ENCODE data around the gene FHIT. TPM values are rescaled to one million over a fixed set of nuclear protein-coding genes. Genes with fewer than 3 reads are reported as not detected.

The FHIT gene
- total RNA-seq, 1 donor from 2014 or later: 5.7 TPM

DNA sequence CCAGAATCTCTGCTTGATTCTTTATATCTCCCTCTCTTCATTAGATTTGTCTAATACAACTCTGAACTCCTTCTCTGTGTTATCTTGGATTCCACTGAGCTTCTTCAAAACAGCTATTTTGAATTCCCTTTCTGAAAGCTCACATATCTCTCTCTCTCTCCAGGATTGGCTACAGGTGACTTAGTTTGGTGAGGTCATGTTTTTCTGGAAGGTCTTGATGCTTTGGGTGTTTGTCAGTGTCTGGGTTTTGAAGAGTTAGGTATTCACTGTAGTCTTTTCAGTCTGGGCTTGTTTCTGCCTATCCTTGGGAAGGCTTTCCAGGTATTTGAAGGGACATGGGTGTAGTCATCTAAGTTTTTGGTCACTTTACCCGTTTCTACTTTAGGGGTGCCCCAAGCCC lies 781.8 kb downstream of the FHIT start:
- no peak overlapping the region for H2AFZ ChIP-seq (replicated peaks)
- H3K79me2 ChIP-seq (ENCODE audit: low read depth): no peaks in the 10 kb centered on the region
- H3K36me3 Mint-ChIP-seq: no peaks in the 10 kb centered on the region
- H3K4me1 Mint-ChIP-seq: no peaks in the 10 kb centered on the region
- H3K36me3 ChIP-seq: no peaks in the 10 kb centered on the region
- no peak overlapping the region for H3K27ac ChIP-seq
- no peak overlapping the region for H3K4me3 Mint-ChIP-seq
- DNase-seq (ENCODE audit: low spot score): no peak
- no peaks in the 10 kb centered on the region for H3F3A ChIP-seq (ENCODE audit: low read depth)
- no peaks in the 10 kb centered on the region for H4K20me1 ChIP-seq (ENCODE audit: low read depth)
- TF ChIP-seq CTCF (IDR thresholded peaks at IDR 0.05) (no peak), EZH2phosphoT487 (IDR thresholded peaks at IDR 0.05) (no peak), EZH2 (IDR thresholded peaks at IDR 0.05) (no peak)
- H3K4me3 ChIP-seq: no peak overlapping the region
- no peaks in the 10 kb centered on the region for H3K9me3 ChIP-seq (ENCODE audit: low read depth)
- peaks cover 18% of the 10 kb centered on the region for H3K9me3 Mint-ChIP-seq
- H3K9ac ChIP-seq: no peak overlapping the region
- H3K27me3 ChIP-seq: no peaks in the 10 kb centered on the region
- no peak overlapping the region for H3K27ac Mint-ChIP-seq
- no peaks in the 10 kb centered on the region for H3K4me1 ChIP-seq
- H3K27me3 Mint-ChIP-seq (ENCODE audit: insufficient read depth, low read depth): no peaks in the 10 kb centered on the region
- H3K4me2 ChIP-seq: no peak overlapping the region

GRCh38 chr3:60463685-60464084 lies 787.6 kb downstream of the FHIT start:
- Histone ChIP-seq H3K4me1 (no peaks in the 10 kb centered on the region), H3K9ac (no peak overlapping the region), H3K27ac (no peak overlapping the region), H4K20me1 (ENCODE audit: low read depth) (no peaks in the 10 kb centered on the region), H3K36me3 (no peaks in the 10 kb centered on the region), H3K9me3 (ENCODE audit: low read depth) (no peaks in the 10 kb centered on the region), H3K27me3 (no peaks in the 10 kb centered on the region), H3K79me2 (ENCODE audit: low read depth) (no peaks in the 10 kb centered on the region), H2AFZ (replicated peaks) (no peak overlapping the region), H3K4me3 (no peak overlapping the region), H3F3A (ENCODE audit: low read depth) (no peaks in the 10 kb centered on the region), H3K4me2 (no peak overlapping the region)
- Mint-ChIP-seq H3K4me3 (no peak overlapping the region), H3K4me1 (no peaks in the 10 kb centered on the region), H3K27ac (no peak overlapping the region), H3K27me3 (ENCODE audit: insufficient read depth, low read depth) (peaks cover under 1% of the 10 kb centered on the region), H3K9me3 (peaks cover 13% of the 10 kb centered on the region), H3K36me3 (no peaks in the 10 kb centered on the region)
- TF ChIP-seq EZH2phosphoT487 (IDR thresholded peaks at IDR 0.05): no peak
- no peak for TF ChIP-seq EZH2 (IDR thresholded peaks at IDR 0.05)
- TF ChIP-seq CTCF (IDR thresholded peaks at IDR 0.05): no peak
- no peak for DNase-seq (ENCODE audit: low spot score)

DNA sequence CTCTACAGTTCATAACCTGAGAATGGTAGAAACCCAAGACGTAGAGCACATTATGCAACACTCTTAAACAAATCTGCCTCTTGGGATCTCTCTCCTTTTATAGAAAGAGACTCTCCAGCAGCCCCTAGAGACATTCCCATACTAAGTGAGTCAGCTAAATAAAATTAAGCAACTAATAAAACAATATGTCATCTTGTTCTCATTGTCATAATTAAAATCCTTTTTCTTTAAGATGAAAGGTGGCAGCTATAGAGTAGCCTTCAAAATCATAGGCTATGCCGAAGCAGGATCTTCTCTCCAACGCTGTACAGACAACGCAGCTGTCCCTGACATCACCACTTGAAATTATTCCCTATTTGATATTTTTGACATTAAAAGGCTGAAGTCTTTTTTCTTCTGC lies 790.0 kb downstream of the FHIT start:
- no peak overlapping the region for H3K27ac ChIP-seq
- no peak for DNase-seq (ENCODE audit: low spot score)
- H3K79me2 ChIP-seq (ENCODE audit: low read depth): no peaks in the 10 kb centered on the region
- H2AFZ ChIP-seq (replicated peaks): no peak overlapping the region
- no peak overlapping the region for H3K4me2 ChIP-seq
- H3K27ac Mint-ChIP-seq: no peak overlapping the region
- no peaks in the 10 kb centered on the region for H3K9me3 ChIP-seq (ENCODE audit: low read depth)
- no peaks in the 10 kb centered on the region for H3K4me1 ChIP-seq
- H3K4me1 Mint-ChIP-seq: no peaks in the 10 kb centered on the region
- no peaks in the 10 kb centered on the region for H3K36me3 ChIP-seq
- peaks cover 6% of the 10 kb centered on the region for H3K9me3 Mint-ChIP-seq
- H3K9ac ChIP-seq: no peak overlapping the region
- no peak overlapping the region for H3K4me3 Mint-ChIP-seq
- TF ChIP-seq EZH2 (IDR thresholded peaks at IDR 0.05) (no peak), CTCF (IDR thresholded peaks at IDR 0.05) (no peak), EZH2phosphoT487 (IDR thresholded peaks at IDR 0.05) (no peak)
- peaks cover 2% of the 10 kb centered on the region for H3K27me3 Mint-ChIP-seq (ENCODE audit: insufficient read depth, low read depth)
- no peaks in the 10 kb centered on the region for H4K20me1 ChIP-seq (ENCODE audit: low read depth)
- no peaks in the 10 kb centered on the region for H3F3A ChIP-seq (ENCODE audit: low read depth)
- no peaks in the 10 kb centered on the region for H3K36me3 Mint-ChIP-seq
- H3K27me3 ChIP-seq: no peaks in the 10 kb centered on the region
- no peak overlapping the region for H3K4me3 ChIP-seq

Data from neural progenitor cell (in vitro differentiated cells).